ENCODE measurements around the gene CTSW. TPM values are rescaled to one million over a fixed set of nuclear protein-coding genes. Genes with fewer than 3 reads are reported as not detected.

CTSW gene
- total RNA-seq, 1 experiment from 2014 or later, result not detected

DNA sequence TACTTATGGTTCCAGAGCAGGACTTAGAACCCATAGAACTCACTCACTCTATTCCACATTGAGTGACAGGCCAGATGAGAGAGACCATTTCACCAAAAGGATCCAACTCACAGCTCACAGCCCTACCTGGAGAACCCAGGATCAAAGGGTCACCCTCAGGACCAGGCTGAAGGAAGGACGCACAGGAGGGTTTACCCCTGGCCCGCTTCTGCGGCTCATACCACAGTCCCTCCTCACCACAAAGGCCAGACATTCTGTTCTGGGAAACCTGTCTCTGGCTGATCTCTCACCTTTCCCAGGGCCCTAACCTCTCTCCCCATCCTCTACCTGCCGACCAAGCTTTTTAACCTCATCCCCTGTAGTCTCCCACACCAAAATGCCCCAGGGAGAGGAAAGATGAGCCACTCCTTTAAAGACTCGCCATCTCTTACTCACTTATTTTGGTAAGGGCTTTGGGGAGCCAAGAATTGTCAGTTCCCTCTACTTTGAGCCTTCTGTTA is 15.9 kb downstream of the CTSW start:
- DNase-seq (ENCODE audit: low read depth, low spot score) (no peak), ATAC-seq (no peak)
- Histone ChIP-seq H3K4me3 (ENCODE audit: low read depth in 2 of 2, low read length in 2 of 2) (peak overlapping the region; percentile 82 to 89; a peak in 3 of 4 replicates), H3K4me1 (ENCODE audit: control insufficient read depth, insufficient read depth, low read length) (peaks cover 54% of the 10 kb centered on the region), H3K27me3 (ENCODE audit: control insufficient read depth, insufficient read depth, low read length) (no peaks in the 10 kb centered on the region), H3K9me3 (ENCODE audit: control insufficient read depth, insufficient read depth, low read depth, low read length) (no peaks in the 10 kb centered on the region), H3K36me3 (ENCODE audit: control insufficient read depth, insufficient read depth, low read length) (no peaks in the 10 kb centered on the region; the same call in 1 of the 2 replicates), H3K27ac (ENCODE audit: low read length) (peak overlapping the region; percentile 87)
- in situ Hi-C loops (cut with HindIII; ENCODE audit: low pct_unique_long_range_greater_than_20kb, low sequenced_read_pairs), result no loop called here
- ChIA-PET POLR2A (interaction anchor here (0.6 to 4.4 kb wide), 5 partner anchors 16 to 379 kb away, joined by 3 to 37 read pairs (median 6); no protein-coding TSS in a partner anchor), CTCF (interaction anchor here (0.6 kb wide), 1 partner anchor 219 kb away, joined by 4 read pairs; no protein-coding TSS in a partner anchor)
- BruUV-seq (replicated peaks), result no TSS peak
- TF ChIP-seq, protein P1, sequence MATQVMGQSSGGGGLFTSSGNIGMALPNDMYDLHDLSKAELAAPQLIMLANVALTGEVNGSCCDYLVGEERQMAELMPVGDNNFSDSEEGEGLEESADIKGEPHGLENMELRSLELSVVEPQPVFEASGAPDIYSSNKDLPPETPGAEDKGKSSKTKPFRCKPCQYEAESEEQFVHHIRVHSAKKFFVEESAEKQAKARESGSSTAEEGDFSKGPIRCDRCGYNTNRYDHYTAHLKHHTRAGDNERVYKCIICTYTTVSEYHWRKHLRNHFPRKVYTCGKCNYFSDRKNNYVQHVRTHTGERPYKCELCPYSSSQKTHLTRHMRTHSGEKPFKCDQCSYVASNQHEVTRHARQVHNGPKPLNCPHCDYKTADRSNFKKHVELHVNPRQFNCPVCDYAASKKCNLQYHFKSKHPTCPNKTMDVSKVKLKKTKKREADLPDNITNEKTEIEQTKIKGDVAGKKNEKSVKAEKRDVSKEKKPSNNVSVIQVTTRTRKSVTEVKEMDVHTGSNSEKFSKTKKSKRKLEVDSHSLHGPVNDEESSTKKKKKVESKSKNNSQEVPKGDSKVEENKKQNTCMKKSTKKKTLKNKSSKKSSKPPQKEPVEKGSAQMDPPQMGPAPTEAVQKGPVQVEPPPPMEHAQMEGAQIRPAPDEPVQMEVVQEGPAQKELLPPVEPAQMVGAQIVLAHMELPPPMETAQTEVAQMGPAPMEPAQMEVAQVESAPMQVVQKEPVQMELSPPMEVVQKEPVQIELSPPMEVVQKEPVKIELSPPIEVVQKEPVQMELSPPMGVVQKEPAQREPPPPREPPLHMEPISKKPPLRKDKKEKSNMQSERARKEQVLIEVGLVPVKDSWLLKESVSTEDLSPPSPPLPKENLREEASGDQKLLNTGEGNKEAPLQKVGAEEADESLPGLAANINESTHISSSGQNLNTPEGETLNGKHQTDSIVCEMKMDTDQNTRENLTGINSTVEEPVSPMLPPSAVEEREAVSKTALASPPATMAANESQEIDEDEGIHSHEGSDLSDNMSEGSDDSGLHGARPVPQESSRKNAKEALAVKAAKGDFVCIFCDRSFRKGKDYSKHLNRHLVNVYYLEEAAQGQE (IDR thresholded peaks at IDR 0.05; ENCODE audit: insufficient read depth in 1 of 2, low read depth in 2 of 2, low read length in 1 of 2), result no peak
- no peak; the same call in none of the 2 replicates for TF ChIP-seq POLR2AphosphoS5 (IDR thresholded peaks at IDR 0.05; ENCODE audit: low read depth, low read length)
- TF ChIP-seq TCF7L2 (IDR thresholded peaks at IDR 0.05; ENCODE audit: low read depth, low read length), result no peak
- TF ChIP-seq, protein P2, sequence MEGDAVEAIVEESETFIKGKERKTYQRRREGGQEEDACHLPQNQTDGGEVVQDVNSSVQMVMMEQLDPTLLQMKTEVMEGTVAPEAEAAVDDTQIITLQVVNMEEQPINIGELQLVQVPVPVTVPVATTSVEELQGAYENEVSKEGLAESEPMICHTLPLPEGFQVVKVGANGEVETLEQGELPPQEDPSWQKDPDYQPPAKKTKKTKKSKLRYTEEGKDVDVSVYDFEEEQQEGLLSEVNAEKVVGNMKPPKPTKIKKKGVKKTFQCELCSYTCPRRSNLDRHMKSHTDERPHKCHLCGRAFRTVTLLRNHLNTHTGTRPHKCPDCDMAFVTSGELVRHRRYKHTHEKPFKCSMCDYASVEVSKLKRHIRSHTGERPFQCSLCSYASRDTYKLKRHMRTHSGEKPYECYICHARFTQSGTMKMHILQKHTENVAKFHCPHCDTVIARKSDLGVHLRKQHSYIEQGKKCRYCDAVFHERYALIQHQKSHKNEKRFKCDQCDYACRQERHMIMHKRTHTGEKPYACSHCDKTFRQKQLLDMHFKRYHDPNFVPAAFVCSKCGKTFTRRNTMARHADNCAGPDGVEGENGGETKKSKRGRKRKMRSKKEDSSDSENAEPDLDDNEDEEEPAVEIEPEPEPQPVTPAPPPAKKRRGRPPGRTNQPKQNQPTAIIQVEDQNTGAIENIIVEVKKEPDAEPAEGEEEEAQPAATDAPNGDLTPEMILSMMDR (IDR thresholded peaks at IDR 0.05), result no peak
- no peak for TF ChIP-seq SIN3A (IDR thresholded peaks at IDR 0.05; ENCODE audit: borderline replicate concordance, insufficient read depth, low read depth, low read length)
- intact Hi-C loops (cut with micrococcal nuclease; ENCODE audit: unreplicated experiment), result no loop called here

GRCh38 chr11:65896034-65896999 is 16.7 kb downstream of the CTSW start:
- no peaks in the 10 kb centered on the region for H3K9me3 ChIP-seq (ENCODE audit: control insufficient read depth, insufficient read depth, low read depth, low read length)
- TF ChIP-seq POLR2AphosphoS5 (IDR thresholded peaks at IDR 0.05; ENCODE audit: low read depth, low read length) (no peak; the same call in 1 of the 2 replicates), TCF7L2 (IDR thresholded peaks at IDR 0.05; ENCODE audit: low read depth, low read length) (no peak), SIN3A (IDR thresholded peaks at IDR 0.05; ENCODE audit: borderline replicate concordance, insufficient read depth, low read depth, low read length) (no peak)
- TF ChIP-seq, protein P2 (IDR thresholded peaks at IDR 0.05), result no peak
- TF ChIP-seq, protein P1 (IDR thresholded peaks at IDR 0.05; ENCODE audit: insufficient read depth in 1 of 2, low read depth in 2 of 2, low read length in 1 of 2), result no peak
- intact Hi-C loops (cut with micrococcal nuclease; ENCODE audit: unreplicated experiment), result no loop called here
- ATAC-seq (no peak), DNase-seq (ENCODE audit: low read depth, low spot score) (no peak)
- H3K27me3 ChIP-seq (ENCODE audit: control insufficient read depth, insufficient read depth, low read length), result no peaks in the 10 kb centered on the region
- H3K27ac ChIP-seq (ENCODE audit: low read length), result peak overlapping the region; percentile 87
- BruUV-seq (replicated peaks), result no TSS peak
- peaks cover 60% of the 10 kb centered on the region for H3K4me1 ChIP-seq (ENCODE audit: control insufficient read depth, insufficient read depth, low read length)
- H3K4me3 ChIP-seq (ENCODE audit: low read depth in 2 of 2, low read length in 2 of 2), result peak overlapping the region; percentile 82 to 89
- POLR2A ChIA-PET, result interaction anchor here (3.2 to 4.4 kb wide), 2 partner anchors 16 to 19 kb away, joined by 20 to 37 read pairs; no protein-coding TSS in a partner anchor
- CTCF ChIA-PET, result interaction anchor here (0.6 kb wide), 1 partner anchor 220 kb away, joined by 4 read pairs; no protein-coding TSS in a partner anchor
- in situ Hi-C loops (cut with HindIII; ENCODE audit: low pct_unique_long_range_greater_than_20kb, low sequenced_read_pairs), result no loop called here
- no peaks in the 10 kb centered on the region; the same call in 1 of the 2 replicates for H3K36me3 ChIP-seq (ENCODE audit: control insufficient read depth, insufficient read depth, low read length)

Data from Panc1 (cell line).